Sigmoid colon (tissue), 4 donors: ENCODE measurements around the gene NFX1.

Experiments used
- POLR2A ChIP-seq, 2 donors: fragments of 450-650 bp; IDR thresholded peaks; one replicate each; pipeline ENCODE4 v1.6.1; 2016; ENCODE audit warnings: antibody characterized with exemption in 2 of 2, mild to moderate bottlenecking in 2 of 2, moderate library complexity in 2 of 2
- POLR2AphosphoS5 ChIP-seq, 4 donors: sonication (generic); formaldehyde crosslinking; IDR thresholded peaks; one replicate each; pipeline ENCODE4 v1.6.1; 2017; ENCODE audit warnings: antibody characterized with exemption in 4 of 4
- TF ChIP-seq, protein P1 (sequence below), 4 experiments: fragments of 450-650 bp in 3 of 4; fragments of 200-600 bp in 1 of 4; IDR thresholded peaks; one replicate each; pipeline ENCODE4 v1.5.1; 2016 to 2019; ENCODE audit warnings: antibody characterized with exemption in 4 of 4, mild to moderate bottlenecking in 3 of 4, moderate library complexity in 2 of 4

DNA sequence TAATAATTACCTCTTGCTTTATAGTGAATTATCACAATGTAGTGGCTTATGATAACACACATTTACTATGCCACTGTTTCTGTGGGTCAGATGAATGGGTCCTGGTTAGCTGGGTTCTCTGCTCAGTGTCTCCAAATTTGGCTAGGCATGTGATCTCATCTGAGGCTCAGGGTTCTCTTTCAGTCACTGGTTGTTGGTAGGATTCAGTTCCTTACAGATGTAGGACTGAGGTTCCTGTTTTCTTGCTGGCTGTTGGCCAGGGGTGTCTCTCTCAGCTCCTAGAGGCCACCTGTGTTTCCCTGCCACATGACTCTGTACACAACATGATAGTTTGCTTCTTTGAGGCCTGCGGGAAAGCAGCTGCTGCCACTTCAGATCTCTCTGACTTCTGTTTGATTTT, 7.1 kb downstream of the NFX1 start:
- TF ChIP-seq POLR2AphosphoS5 (IDR thresholded peaks at IDR 0.05) (no peak), POLR2A (IDR thresholded peaks at IDR 0.05) (no peak)
- TF ChIP-seq, protein P1, sequence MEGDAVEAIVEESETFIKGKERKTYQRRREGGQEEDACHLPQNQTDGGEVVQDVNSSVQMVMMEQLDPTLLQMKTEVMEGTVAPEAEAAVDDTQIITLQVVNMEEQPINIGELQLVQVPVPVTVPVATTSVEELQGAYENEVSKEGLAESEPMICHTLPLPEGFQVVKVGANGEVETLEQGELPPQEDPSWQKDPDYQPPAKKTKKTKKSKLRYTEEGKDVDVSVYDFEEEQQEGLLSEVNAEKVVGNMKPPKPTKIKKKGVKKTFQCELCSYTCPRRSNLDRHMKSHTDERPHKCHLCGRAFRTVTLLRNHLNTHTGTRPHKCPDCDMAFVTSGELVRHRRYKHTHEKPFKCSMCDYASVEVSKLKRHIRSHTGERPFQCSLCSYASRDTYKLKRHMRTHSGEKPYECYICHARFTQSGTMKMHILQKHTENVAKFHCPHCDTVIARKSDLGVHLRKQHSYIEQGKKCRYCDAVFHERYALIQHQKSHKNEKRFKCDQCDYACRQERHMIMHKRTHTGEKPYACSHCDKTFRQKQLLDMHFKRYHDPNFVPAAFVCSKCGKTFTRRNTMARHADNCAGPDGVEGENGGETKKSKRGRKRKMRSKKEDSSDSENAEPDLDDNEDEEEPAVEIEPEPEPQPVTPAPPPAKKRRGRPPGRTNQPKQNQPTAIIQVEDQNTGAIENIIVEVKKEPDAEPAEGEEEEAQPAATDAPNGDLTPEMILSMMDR (IDR thresholded peaks at IDR 0.05) = no peak
